ENCODE results near the gene TNFRSF1B. TPM values are rescaled to one million over a fixed set of nuclear protein-coding genes. Genes with fewer than 3 reads are reported as not detected.

TNFRSF1B gene
- total RNA-seq, 1 experiment from 2014 or later: 0.61 TPM

- Histone ChIP-seq H3K36me3 (ENCODE audit: control insufficient read depth in 1 of 2, insufficient read depth in 2 of 2, low read length in 2 of 2) (no peaks in the 10 kb centered on the region), H3K4me1 (ENCODE audit: control insufficient read depth in 1 of 2, insufficient read depth in 2 of 2, low read length in 2 of 2) (peaks cover 16 to 24% of the 10 kb centered on the region in 2 experiments), H3K9ac (ENCODE audit: low read length) (peak overlapping the region; percentile 80; the same call in 1 of the 2 replicates), H3K9me2 (ENCODE audit: insufficient read depth) (no peaks in the 10 kb centered on the region), H3K4me2 (ENCODE audit: low read length) (peak overlapping the region; percentile 90), H4K20me1 (ENCODE audit: insufficient read depth) (no peaks in the 10 kb centered on the region), H3K9me3 (ENCODE audit: control insufficient read depth in 1 of 2, insufficient read depth in 1 of 2, low read depth in 1 of 2, low read length in 2 of 2) (no peaks in the 10 kb centered on the region), H3K4me3 (replicated peaks in 1 of 2; ENCODE audit: low read depth in 1 of 2, low read length in 2 of 2) (peak overlapping the region; percentile 16 to 94; a peak in 3 of 4 replicates), H3K27me3 (ENCODE audit: insufficient read depth, low read length) (no peaks in the 10 kb centered on the region), H3K79me2 (ENCODE audit: insufficient read depth, low read length) (peaks cover 39% of the 10 kb centered on the region), H3K27ac (ENCODE audit: low read depth, low read length) (no peak overlapping the region), H2AFZ (ENCODE audit: low read depth, low read length, poor library complexity, severe bottlenecking) (peak overlapping the region; percentile 91)
- intact Hi-C loops (cut with micrococcal nuclease): no loop called here
- ChIA-PET RAD21 (ENCODE audit: low non-redundant PET in 1 of 2, low total read pairs in 2 of 2, uncharacterized antibody in 2 of 2, unreplicated experiment in 2 of 2) (no interaction called here), CTCF (no interaction called here), POLR2A (no interaction called here)
- BruUV-seq (replicated peaks): no TSS peak
- TF ChIP-seq TCF7L2 (IDR thresholded peaks at IDR 0.05; ENCODE audit: borderline replicate concordance, extremely low read depth, insufficient read depth, insufficient read length): no peak
- TF ChIP-seq CTCF (IDR thresholded peaks at IDR 0.05 in 2 of 3, conservative IDR thresholded peaks at IDR 0.05 in 1 of 3; ENCODE audit: borderline replicate concordance in 1 of 3, insufficient read depth in 1 of 3, low read depth in 2 of 3, low read length in 2 of 3): no peak
- TF ChIP-seq CEBPB (IDR thresholded peaks at IDR 0.05; ENCODE audit: low read depth): no peak
- no peak for TF ChIP-seq ZNF274 (IDR thresholded peaks at IDR 0.05; ENCODE audit: low read depth, low read length)
- TF ChIP-seq POLR2AphosphoS5 (IDR thresholded peaks at IDR 0.05; ENCODE audit: low read depth, low read length): no peak
- no peak for TF ChIP-seq CBX3 (IDR thresholded peaks at IDR 0.05; ENCODE audit: low read depth)
- no peak for TF ChIP-seq SIN3A (IDR thresholded peaks at IDR 0.05; ENCODE audit: low read depth)
- TF ChIP-seq FOSL1 (IDR thresholded peaks at IDR 0.05; ENCODE audit: low read depth): no peak
- ATAC-seq: peak; percentile 28
- DNase-seq (ENCODE audit: low read depth, low spot score): no peak
These were observed 62.6 kb downstream of the TNFRSF1B start for GRCh38 chr1:12229386-12229834.
